ENCODE results near the gene COLGALT1. TPM values are rescaled to one million over a fixed set of nuclear protein-coding genes. Genes with fewer than 3 reads are reported as not detected.

The COLGALT1 gene
- total and polyA plus RNA-seq, 9 of the 15 experiments (the other 6 are each of a cell fraction or from before 2014, with no cell fraction given) = 4.9 to 119 (median 82.6) TPM

DNA sequence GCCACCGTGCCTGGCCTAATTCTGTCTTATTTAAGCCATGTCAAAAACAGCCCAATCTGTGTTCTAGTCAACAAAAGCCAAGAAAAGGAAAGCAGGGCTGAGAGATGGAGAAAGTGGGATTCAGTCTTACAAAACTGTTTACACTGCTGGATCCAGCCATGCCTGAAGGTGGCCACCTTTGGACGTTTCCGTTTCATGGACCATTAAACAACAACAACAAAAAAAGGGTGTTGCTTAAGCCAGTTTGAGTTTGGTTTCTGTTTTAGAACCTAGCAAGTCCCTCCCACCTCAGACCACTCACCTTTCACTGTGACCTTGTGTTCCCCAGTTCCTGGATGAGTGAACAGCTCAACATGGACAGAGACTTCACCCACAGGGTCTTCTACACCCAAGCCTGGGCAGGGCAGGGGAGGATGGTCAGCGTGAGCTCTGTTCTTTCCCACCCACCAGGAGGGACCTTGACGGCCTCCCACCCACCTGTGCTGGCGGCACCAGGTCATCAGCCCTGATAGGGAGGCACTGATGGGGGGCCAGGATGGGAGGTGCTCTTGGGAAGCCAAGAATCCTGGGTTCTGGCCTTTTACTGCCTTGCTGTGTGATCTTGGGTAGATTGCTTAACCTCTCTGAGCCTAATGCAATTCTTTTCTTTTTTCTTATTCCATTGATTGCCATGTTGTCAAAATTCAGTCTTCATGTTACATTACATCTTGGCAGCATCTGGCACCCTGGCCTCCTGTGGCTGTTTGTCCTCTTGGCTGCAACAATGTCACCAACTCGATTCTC, 56.2 kb downstream of the COLGALT1 start (continued):
- TF ChIP-seq, protein P1, sequence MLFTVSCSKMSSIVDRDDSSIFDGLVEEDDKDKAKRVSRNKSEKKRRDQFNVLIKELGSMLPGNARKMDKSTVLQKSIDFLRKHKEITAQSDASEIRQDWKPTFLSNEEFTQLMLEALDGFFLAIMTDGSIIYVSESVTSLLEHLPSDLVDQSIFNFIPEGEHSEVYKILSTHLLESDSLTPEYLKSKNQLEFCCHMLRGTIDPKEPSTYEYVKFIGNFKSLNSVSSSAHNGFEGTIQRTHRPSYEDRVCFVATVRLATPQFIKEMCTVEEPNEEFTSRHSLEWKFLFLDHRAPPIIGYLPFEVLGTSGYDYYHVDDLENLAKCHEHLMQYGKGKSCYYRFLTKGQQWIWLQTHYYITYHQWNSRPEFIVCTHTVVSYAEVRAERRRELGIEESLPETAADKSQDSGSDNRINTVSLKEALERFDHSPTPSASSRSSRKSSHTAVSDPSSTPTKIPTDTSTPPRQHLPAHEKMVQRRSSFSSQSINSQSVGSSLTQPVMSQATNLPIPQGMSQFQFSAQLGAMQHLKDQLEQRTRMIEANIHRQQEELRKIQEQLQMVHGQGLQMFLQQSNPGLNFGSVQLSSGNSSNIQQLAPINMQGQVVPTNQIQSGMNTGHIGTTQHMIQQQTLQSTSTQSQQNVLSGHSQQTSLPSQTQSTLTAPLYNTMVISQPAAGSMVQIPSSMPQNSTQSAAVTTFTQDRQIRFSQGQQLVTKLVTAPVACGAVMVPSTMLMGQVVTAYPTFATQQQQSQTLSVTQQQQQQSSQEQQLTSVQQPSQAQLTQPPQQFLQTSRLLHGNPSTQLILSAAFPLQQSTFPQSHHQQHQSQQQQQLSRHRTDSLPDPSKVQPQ (CRISPR knock-in tag; IDR thresholded peaks at IDR 0.05; ENCODE audit: borderline replicate concordance) = no peak
- TF ChIP-seq MCM2 (IDR thresholded peaks at IDR 0.05; ENCODE audit: low read depth) (no peak), NFRKB (IDR thresholded peaks at IDR 0.05; ENCODE audit: low read depth) (no peak), MAFF (IDR thresholded peaks at IDR 0.05; ENCODE audit: low read length) (no peak), HNRNPL (IDR thresholded peaks at IDR 0.05; ENCODE audit: low read depth, low read length) (no peak), ZNF121 (CRISPR knock-in tag; conservative IDR thresholded peaks at IDR 0.05) (peak; percentile 23; the same call in 1 of the 2 replicates), CHD4 (IDR thresholded peaks at IDR 0.05; ENCODE audit: insufficient read depth, insufficient replicate concordance, low read depth, low read length, poor library complexity, severe bottlenecking) (peak; percentile 40), FOXJ2 (tag; IDR thresholded peaks at IDR 0.05) (no peak), ZNF507 (tag; conservative IDR thresholded peaks at IDR 0.05) (no peak), FOXM1 (IDR thresholded peaks at IDR 0.05; ENCODE audit: low read depth) (no peak), FOXM1 (CRISPR knock-in tag; IDR thresholded peaks at IDR 0.05; ENCODE audit: low read depth) (no peak), NFXL1 (CRISPR knock-in tag; IDR thresholded peaks at IDR 0.05) (no peak), CEBPB (tag; IDR thresholded peaks at IDR 0.05) (no peak), SMARCA5 (IDR thresholded peaks at IDR 0.05) (peak; percentile 93), SREBF2 (CRISPR knock-in tag; IDR thresholded peaks at IDR 0.05) (no peak), EGR1 (conservative IDR thresholded peaks at IDR 0.05) (no peak), HMG20B (CRISPR knock-in tag; IDR thresholded peaks at IDR 0.05) (no peak)
- TF ChIP-seq, protein P2, sequence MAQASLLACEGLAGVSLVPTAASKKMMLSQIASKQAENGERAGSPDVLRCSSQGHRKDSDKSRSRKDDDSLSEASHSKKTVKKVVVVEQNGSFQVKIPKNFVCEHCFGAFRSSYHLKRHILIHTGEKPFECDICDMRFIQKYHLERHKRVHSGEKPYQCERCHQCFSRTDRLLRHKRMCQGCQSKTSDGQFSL (CRISPR knock-in tag; IDR thresholded peaks at IDR 0.05) = no peak
- TF ChIP-seq, protein P2 (tag; IDR thresholded peaks at IDR 0.05) = no peak
- TF ChIP-seq, protein P3, sequence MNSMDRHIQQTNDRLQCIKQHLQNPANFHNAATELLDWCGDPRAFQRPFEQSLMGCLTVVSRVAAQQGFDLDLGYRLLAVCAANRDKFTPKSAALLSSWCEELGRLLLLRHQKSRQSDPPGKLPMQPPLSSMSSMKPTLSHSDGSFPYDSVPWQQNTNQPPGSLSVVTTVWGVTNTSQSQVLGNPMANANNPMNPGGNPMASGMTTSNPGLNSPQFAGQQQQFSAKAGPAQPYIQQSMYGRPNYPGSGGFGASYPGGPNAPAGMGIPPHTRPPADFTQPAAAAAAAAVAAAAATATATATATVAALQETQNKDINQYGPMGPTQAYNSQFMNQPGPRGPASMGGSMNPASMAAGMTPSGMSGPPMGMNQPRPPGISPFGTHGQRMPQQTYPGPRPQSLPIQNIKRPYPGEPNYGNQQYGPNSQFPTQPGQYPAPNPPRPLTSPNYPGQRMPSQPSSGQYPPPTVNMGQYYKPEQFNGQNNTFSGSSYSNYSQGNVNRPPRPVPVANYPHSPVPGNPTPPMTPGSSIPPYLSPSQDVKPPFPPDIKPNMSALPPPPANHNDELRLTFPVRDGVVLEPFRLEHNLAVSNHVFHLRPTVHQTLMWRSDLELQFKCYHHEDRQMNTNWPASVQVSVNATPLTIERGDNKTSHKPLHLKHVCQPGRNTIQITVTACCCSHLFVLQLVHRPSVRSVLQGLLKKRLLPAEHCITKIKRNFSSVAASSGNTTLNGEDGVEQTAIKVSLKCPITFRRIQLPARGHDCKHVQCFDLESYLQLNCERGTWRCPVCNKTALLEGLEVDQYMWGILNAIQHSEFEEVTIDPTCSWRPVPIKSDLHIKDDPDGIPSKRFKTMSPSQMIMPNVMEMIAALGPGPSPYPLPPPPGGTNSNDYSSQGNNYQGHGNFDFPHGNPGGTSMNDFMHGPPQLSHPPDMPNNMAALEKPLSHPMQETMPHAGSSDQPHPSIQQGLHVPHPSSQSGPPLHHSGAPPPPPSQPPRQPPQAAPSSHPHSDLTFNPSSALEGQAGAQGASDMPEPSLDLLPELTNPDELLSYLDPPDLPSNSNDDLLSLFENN (IDR thresholded peaks at IDR 0.05; ENCODE audit: low read depth in 2 of 2, low read length in 2 of 2) = no peak
- TF ChIP-seq, protein P4, sequence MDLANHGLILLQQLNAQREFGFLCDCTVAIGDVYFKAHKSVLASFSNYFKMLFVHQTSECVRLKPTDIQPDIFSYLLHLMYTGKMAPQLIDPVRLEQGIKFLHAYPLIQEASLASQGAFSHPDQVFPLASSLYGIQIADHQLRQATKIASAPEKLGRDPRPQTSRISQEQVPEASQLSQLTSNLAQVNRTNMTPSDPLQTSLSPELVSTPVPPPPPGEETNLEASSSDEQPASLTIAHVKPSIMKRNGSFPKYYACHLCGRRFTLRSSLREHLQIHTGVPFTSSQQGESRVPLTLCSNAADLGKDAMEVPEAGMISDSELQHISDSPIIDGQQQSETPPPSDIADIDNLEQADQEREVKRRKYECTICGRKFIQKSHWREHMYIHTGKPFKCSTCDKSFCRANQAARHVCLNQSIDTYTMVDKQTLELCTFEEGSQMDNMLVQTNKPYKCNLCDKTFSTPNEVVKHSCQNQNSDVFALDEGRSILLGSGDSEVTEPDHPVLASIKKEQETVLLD (IDR thresholded peaks at IDR 0.05) = no peak

Measured in K562 (cell line).